Gastrocnemius medialis (tissue), 4 donors: ENCODE results near the gene MANF. TPM values are rescaled to one million over a fixed set of nuclear protein-coding genes. Genes with fewer than 3 reads are reported as not detected.

Experiments
- ATAC-seq, 2 donors: fragments of 150-250 bp; one replicate each; pipeline ENCODE4 v1.9.1; 2016
- DNase-seq, 2 donors: peaks; one replicate each; pipeline ENCODE4 v3.0.0-alpha.2; 2019
- H3K27ac ChIP-seq, 4 donors: fragments of 200-600 bp; sonication (generic); 1 replicate in 1 of 4; 2 replicates in 3 of 4; pipeline ENCODE4 v1.5.1; 2016 to 2018; ENCODE audit warnings: mild to moderate bottlenecking in 2 of 4, moderate library complexity in 1 of 4
- H3K27me3 ChIP-seq, 3 donors: fragments of 200-600 bp; sonication (generic) in 2 of 3; 1 replicate in 1 of 3; 2 replicates in 2 of 3; pipeline versions ENCODE4 v1.5.1 to v1.6.0; 2016 to 2019; ENCODE audit warnings: mild to moderate bottlenecking in 1 of 3, moderate library complexity in 1 of 3
- H3K36me3 ChIP-seq, 2 donors: fragments of 200-600 bp; sonication (generic) in 1 of 2; one replicate each; pipeline ENCODE4 v1.5.1; 2017 to 2018
- H3K4me1 ChIP-seq, 2 donors: fragments of 200-600 bp; sonication (generic) in 1 of 2; one replicate each; pipeline ENCODE4 v1.5.1; 2016 to 2017; ENCODE audit warnings: mild to moderate bottlenecking in 2 of 2
- H3K4me3 ChIP-seq, 4 donors: fragments of 200-600 bp; sonication (generic) in 3 of 4; 1 replicate in 1 of 4; 2 replicates in 3 of 4; pipeline ENCODE4 v1.5.1; 2016 to 2019; ENCODE audit warnings: mild to moderate bottlenecking in 2 of 4
- H3K9me3 ChIP-seq, 3 donors: fragments of 200-600 bp; sonication (generic) in 2 of 3; 1 replicate in 1 of 3; 2 replicates in 2 of 3; pipeline ENCODE4 v1.5.1; 2016 to 2019
- CTCF ChIP-seq, 5 experiments: fragments of 450-650 bp in 3 of 5; fragments of 200-600 bp in 2 of 5; sonication (generic) in 2 of 5; IDR thresholded peaks in 4 of 5; conservative IDR thresholded peaks in 1 of 5; 1 replicate in 4 of 5; 2 replicates in 1 of 5; pipeline ENCODE4 v1.5.1; 2016 to 2019; ENCODE audit warnings: antibody characterized with exemption in 5 of 5, mild to moderate bottlenecking in 3 of 5, moderate library complexity in 3 of 5
- POLR2A ChIP-seq, 2 donors: fragments of 450-650 bp; IDR thresholded peaks; one replicate each; pipeline ENCODE4 v1.6.1; 2017; ENCODE audit warnings: antibody characterized with exemption in 2 of 2, mild to moderate bottlenecking in 2 of 2, moderate library complexity in 2 of 2
- in situ Hi-C, 4 donors: fragments of 200-750 bp; cut with MboI; loops; one replicate each; pipeline versions ENCODE4 v1.15.0 to v1.8.0; 2017; ENCODE audit warnings: low sequenced_read_pairs in 4 of 4
- intact Hi-C: fragments of 100-400 bp; cut with DNase I; formaldehyde crosslinking; loops from one replicate; pipeline ENCODE4 v1.15.1; 2023; ENCODE audit warnings: low total_unique reads
- total RNA-seq, 4 donors: library from RNA; depleted of rRNA; stranded (reverse); fragments of >200 nt; gene quantifications; one replicate each; pipeline versions ENCODE4 v1.1.0 to v1.2.3, GENCODE V29; 2016

MANF gene
- total RNA-seq, 4 donors from 2014 or later, result 4.4 to 19.7 (median 11.5) TPM

GRCh38 chr3:51390246-51391074, 5.4 kb downstream of the MANF start:
- intact Hi-C loops (loop anchor here (1.0 to 10.0 kb wide), 2 partner anchors 109 to 1036 kb away; partner anchors contain the start of genes CYB561D2, NPRL2 and TMEM115), in situ Hi-C loops (loop anchor here in 3 of 4 donors (5.0 to 25.0 kb wide), 4 partner anchors 107 to 778 kb away; partner anchors contain the start of genes CISH (in 1 of the 3), MAPKAPK3 (in 1 of the 3) and TEX264 (in 1 of the 3))
- H3K9me3 ChIP-seq, result no peaks in the 10 kb centered on the region
- peak overlapping the region; percentile 44 to 73 (median 60) for H3K4me3 ChIP-seq
- H3K4me1 ChIP-seq, result peaks cover 55 to 60% of the 10 kb centered on the region in 2 donors
- DNase-seq, result no peak
- TF ChIP-seq CTCF (IDR thresholded peaks at IDR 0.05 in 4 of 5, conservative IDR thresholded peaks at IDR 0.05 in 1 of 5) (peak in 1 of 5 experiments; percentile 90), POLR2A (IDR thresholded peaks at IDR 0.05) (no peak)
- ATAC-seq, result peak; percentile 9 to 20
- H3K27me3 ChIP-seq, result no peaks in the 10 kb centered on the region
- H3K27ac ChIP-seq, result peak overlapping the region; percentile 66 to 94 (median 84)
- peaks cover 0 to 54% of the 10 kb centered on the region in 2 donors for H3K36me3 ChIP-seq

- TF ChIP-seq CTCF (IDR thresholded peaks at IDR 0.05 in 4 of 5, conservative IDR thresholded peaks at IDR 0.05 in 1 of 5), result peak in 4 of 5 experiments; percentile 85 to 90 (median 88)
- TF ChIP-seq POLR2A (IDR thresholded peaks at IDR 0.05), result peak; percentile 79 to 85
- ATAC-seq, result peak; percentile 81 to 87
- H3K27me3 ChIP-seq, result no peaks in the 10 kb centered on the region
- intact Hi-C loops (loop anchor here (1.0 to 10.0 kb wide), 2 partner anchors 108 to 1036 kb away; partner anchors contain the start of genes CYB561D2, NPRL2 and TMEM115), in situ Hi-C loops (loop anchor here in 3 of 4 donors (5.0 to 25.0 kb wide), 4 partner anchors 106 to 779 kb away; partner anchors contain the start of genes CISH (in 1 of the 3), MAPKAPK3 (in 1 of the 3) and TEX264 (in 1 of the 3))
- H3K36me3 ChIP-seq, result peaks cover 0 to 60% of the 10 kb centered on the region in 2 donors
- H3K4me1 ChIP-seq, result peaks cover 50 to 60% of the 10 kb centered on the region in 2 donors
- peak within 1 kb of the TSS; percentile 77 to 94 (median 90) for H3K27ac ChIP-seq
- peak; percentile 95 to 97 for DNase-seq
- H3K9me3 ChIP-seq, result no peaks in the 10 kb centered on the region
- peak within 1 kb of the TSS; percentile 68 to 82 (median 76) for H3K4me3 ChIP-seq
Observed at GRCh38 chr3:51391075-51391565, 6.0 kb downstream of the MANF start, which contains the start of gene RBM15B. TSS of gene RBM15B (plus strand) at chr3:51391285. CDS start at chr3:51391400, 115 bp downstream.

GRCh38 chr3:51391566-51392354, 6.7 kb downstream of the MANF start:
- intact Hi-C loops, result loop anchor here (1.0 to 10.0 kb wide), 2 partner anchors 108 to 1037 kb away; partner anchors contain the start of genes CYB561D2, NPRL2 and TMEM115

More at GRCh38 chr3:51391566-51392354, 6.7 kb downstream of the MANF start:
- Histone ChIP-seq H3K9me3 (no peaks in the 10 kb centered on the region), H3K27me3 (no peaks in the 10 kb centered on the region), H3K27ac (peak overlapping the region; percentile 77 to 94 (median 90)), H3K4me3 (peak overlapping the region; percentile 68 to 82 (median 76)), H3K36me3 (peaks cover 0 to 67% of the 10 kb centered on the region in 2 donors), H3K4me1 (peaks cover 48 to 60% of the 10 kb centered on the region in 2 donors)
- ATAC-seq (peak; percentile 13 to 16), DNase-seq (no peak)
- TF ChIP-seq CTCF (IDR thresholded peaks at IDR 0.05 in 4 of 5, conservative IDR thresholded peaks at IDR 0.05 in 1 of 5), result no peak
- TF ChIP-seq POLR2A (IDR thresholded peaks at IDR 0.05), result no peak
- in situ Hi-C loops, result loop anchor here in 3 of 4 donors (5.0 to 25.0 kb wide), 4 partner anchors 106 to 779 kb away; partner anchors contain the start of genes CISH (in 1 of the 3), MAPKAPK3 (in 1 of the 3) and TEX264 (in 1 of the 3)
